H1 (cell line): Measurements from ENCODE around the gene COL9A2. TPM values are rescaled to one million over a fixed set of nuclear protein-coding genes. Genes with fewer than 3 reads are reported as not detected.

Experiments used
- CTCF ChIA-PET: fragments of 300-600 bp; sonication (Branson Sonifier 250); formaldehyde crosslinking; loops from one replicate; lab custom pipeline; 2021; ENCODE audit not compliant: partially characterized antibody; lab: Charles Lee
- POLR2A ChIA-PET: fragments of 300-600 bp; sonication (Branson Sonifier 250); formaldehyde crosslinking; loops from one replicate; lab custom pipeline; 2021; ENCODE audit warnings: inconsistent platforms; ENCODE audit not compliant: partially characterized antibody; lab: Charles Lee
- DNase-seq, 2 experiments: peaks; one replicate each; pipeline versions ENCODE4 v3.0.0 to v3.0.0-alpha.2; 2010 to 2022; ENCODE audit warnings: low spot score in 2 of 2, low read depth in 1 of 2, mixed read lengths in 1 of 2
- FAIRE-seq: peaks from 2 replicates; lab custom pipeline; 2011; peaks lifted over from hg19 to GRCh38; lab: Jason Lieb, UNC
- H2AFZ ChIP-seq: 2 replicates; pipeline ENCODE4 v1.8.1; 2012; ENCODE audit warnings: low read length, inconsistent platforms
- H2AK5ac ChIP-seq: 2 replicates; pipeline ENCODE4 v1.6.1; 2013; ENCODE audit warnings: low read depth, low read length
- H2BK120ac ChIP-seq: replicated peaks from 2 replicates; pipeline ENCODE3; 2013; ENCODE audit warnings: low read depth, low read length, inconsistent platforms
- H2BK12ac ChIP-seq: 2 replicates; pipeline ENCODE4 v1.6.1; 2013; ENCODE audit warnings: low read depth, low read length
- H2BK15ac ChIP-seq: 2 replicates; pipeline ENCODE4 v1.6.1; 2013; ENCODE audit warnings: low read length
- H2BK20ac ChIP-seq: 2 replicates; pipeline ENCODE4 v1.6.1; 2013; ENCODE audit warnings: low read length
- H2BK5ac ChIP-seq: 2 replicates; pipeline ENCODE4 v1.6.1; 2013; ENCODE audit warnings: low read depth, low read length
- H3K14ac ChIP-seq: 2 replicates; pipeline ENCODE4 v1.6.1; 2013; ENCODE audit warnings: inconsistent platforms; ENCODE audit not compliant: insufficient read length
- H3K18ac ChIP-seq: 2 replicates; pipeline ENCODE4 v1.6.1; 2013; ENCODE audit warnings: low read length; ENCODE audit errors: extremely low read depth
- H3K23ac ChIP-seq: 2 replicates; pipeline ENCODE4 v1.6.1; 2013; ENCODE audit warnings: inconsistent platforms; ENCODE audit not compliant: insufficient read length
- H3K23me2 ChIP-seq: 2 replicates; pipeline ENCODE4 v1.6.1; 2013; ENCODE audit warnings: low read depth, low read length
- H3K27ac ChIP-seq: 2 replicates; pipeline ENCODE4 v1.6.1; 2011; ENCODE audit warnings: low read depth, low read length, inconsistent platforms
- H3K27me3 ChIP-seq, 4 experiments: replicated peaks in 1 of 4; 1 replicate in 1 of 4; 2 replicates in 3 of 4; pipeline versions ENCODE4 v1.6.1 to v1.8.1; 2011 to 2013; ENCODE audit warnings: low read length in 3 of 4, mild to moderate bottlenecking in 3 of 4, inconsistent platforms in 2 of 4, mixed read lengths in 2 of 4, moderate library complexity in 1 of 4; ENCODE audit not compliant: control insufficient read depth in 3 of 4, insufficient read depth in 3 of 4; ENCODE audit errors: extremely low read depth in 1 of 4
- H3K36me3 ChIP-seq, 4 experiments: 2 replicates each; pipeline versions ENCODE4 v1.6.1 to v1.8.1; 2011 to 2013; ENCODE audit warnings: mild to moderate bottlenecking in 4 of 4, low read length in 3 of 4, moderate library complexity in 2 of 4, control low read depth in 1 of 4, inconsistent platforms in 1 of 4; ENCODE audit not compliant: insufficient read depth in 4 of 4, control insufficient read depth in 2 of 4
- H3K4ac ChIP-seq: replicated peaks from 2 replicates; pipeline ENCODE3; 2013; ENCODE audit warnings: low read length, low read depth, mixed read lengths, inconsistent platforms; ENCODE audit not compliant: insufficient read length
- H3K4me1 ChIP-seq, 4 experiments: replicated peaks in 1 of 4; 1 replicate in 1 of 4; 2 replicates in 3 of 4; pipeline versions ENCODE4 v1.6.1 to v1.8.1; 2011 to 2013; ENCODE audit warnings: low read length in 3 of 4, inconsistent platforms in 2 of 4, mixed read lengths in 1 of 4; ENCODE audit not compliant: insufficient read depth in 4 of 4, control insufficient read depth in 3 of 4
- H3K4me2 ChIP-seq, 2 experiments: 2 replicates each; pipeline versions ENCODE4 v1.6.1 to v1.8.1; 2011 to 2013; ENCODE audit warnings: low read depth in 2 of 2, low read length in 2 of 2, control low read depth in 1 of 2, inconsistent platforms in 1 of 2, mild to moderate bottlenecking in 1 of 2; ENCODE audit not compliant: insufficient read depth in 1 of 2
- H3K4me3 ChIP-seq, 4 experiments: fragments of 200-600, 300-600 bp in 1 of 4; sonication (generic), shearing (Covaris generic), sonication (Bioruptor Twin) in 1 of 4; 2 replicates each; pipeline versions ENCODE4 v1.5.1 to v1.8.1; 2011 to 2016; ENCODE audit warnings: low read length in 4 of 4, low read depth in 3 of 4, control low read depth in 2 of 4, inconsistent platforms in 2 of 4, mild to moderate bottlenecking in 2 of 4, mixed read lengths in 1 of 4, moderate library complexity in 1 of 4; ENCODE audit not compliant: insufficient read depth in 2 of 4; ENCODE audit errors: extremely low read depth in 1 of 4
- H3K56ac ChIP-seq: replicated peaks from 2 replicates; pipeline ENCODE3; 2013; ENCODE audit warnings: low read depth, mild to moderate bottlenecking, mixed read lengths, low read length, inconsistent platforms; ENCODE audit not compliant: insufficient read length
- H3K79me1 ChIP-seq: 2 replicates; pipeline ENCODE4 v1.6.1; 2013; ENCODE audit warnings: low read depth, low read length, control low read depth
- H3K79me2 ChIP-seq, 2 experiments: 2 replicates each; pipeline versions ENCODE4 v1.6.1 to v1.8.1; 2012 to 2013; ENCODE audit warnings: low read length in 2 of 2, mild to moderate bottlenecking in 2 of 2, inconsistent platforms in 1 of 2; ENCODE audit not compliant: insufficient read depth in 2 of 2, control insufficient read depth in 1 of 2
- H3K9ac ChIP-seq, 4 experiments: replicated peaks in 1 of 4; 1 replicate in 1 of 4; 2 replicates in 3 of 4; pipeline versions ENCODE4 v1.6.1 to v1.8.1; 2011 to 2013; ENCODE audit warnings: low read depth in 3 of 4, low read length in 3 of 4, control low read depth in 2 of 4, mild to moderate bottlenecking in 2 of 4, moderate library complexity in 2 of 4, inconsistent platforms in 1 of 4; ENCODE audit errors: extremely low read depth in 1 of 4
- H3K9me3 ChIP-seq, 2 experiments: 2 replicates each; pipeline versions ENCODE4 v1.6.1 to v1.8.1; 2012 to 2013; ENCODE audit warnings: mild to moderate bottlenecking in 2 of 2, moderate library complexity in 2 of 2, control low read depth in 1 of 2, inconsistent platforms in 1 of 2, low read depth in 1 of 2, low read length in 1 of 2, mixed read lengths in 1 of 2; ENCODE audit not compliant: insufficient read depth in 2 of 2
- H4K20me1 ChIP-seq, 2 experiments: replicated peaks in 1 of 2; 2 replicates each; pipeline versions ENCODE3 to v1.8.1; 2011 to 2013; ENCODE audit warnings: inconsistent platforms in 2 of 2, low read length in 2 of 2, mild to moderate bottlenecking in 1 of 2; ENCODE audit not compliant: insufficient read depth in 2 of 2, control insufficient read depth in 1 of 2
- H4K5ac ChIP-seq: 2 replicates; pipeline ENCODE4 v1.6.1; 2013; ENCODE audit warnings: low read length, low read depth, mixed read lengths, inconsistent platforms; ENCODE audit not compliant: insufficient read length
- H4K8ac ChIP-seq: 2 replicates; pipeline ENCODE4 v1.8.0; 2013; ENCODE audit warnings: mild to moderate bottlenecking, moderate library complexity, low read length, inconsistent platforms; ENCODE audit not compliant: insufficient read depth; ENCODE audit errors: extremely low read depth
- H4K91ac ChIP-seq: replicated peaks from 2 replicates; pipeline ENCODE3; 2013; ENCODE audit warnings: low read length, mixed read lengths, inconsistent platforms; ENCODE audit not compliant: insufficient read length
- CBX5 ChIP-seq: fragments of 300-800, 300-1000 bp; sonication (generic); IDR thresholded peaks from 2 replicates; pipeline ENCODE4 v1.7.1; 2016; ENCODE audit warnings: antibody characterized with exemption, low read length, low read depth
- CBX8 ChIP-seq: fragments of 300-800, 300-1000 bp; sonication (generic); IDR thresholded peaks from 2 replicates; pipeline ENCODE4 v1.7.1; 2016; ENCODE audit warnings: low read depth, low read length, borderline replicate concordance
- E2F6 ChIP-seq: IDR thresholded peaks from 2 replicates; pipeline ENCODE4 v1.6.1; 2012; ENCODE audit warnings: inconsistent platforms
- EGR1 ChIP-seq: IDR thresholded peaks from 2 replicates; pipeline ENCODE4 v1.6.1; 2011; ENCODE audit warnings: low read depth, low read length, borderline replicate concordance
- HDAC2 ChIP-seq, 2 experiments: fragments of 300-600 bp in 1 of 2; sonication (generic) in 1 of 2; IDR thresholded peaks; 2 replicates each; pipeline ENCODE4 v1.6.1; 2011 to 2012; ENCODE audit warnings: low read depth in 2 of 2, low read length in 2 of 2, mild to moderate bottlenecking in 2 of 2, moderate library complexity in 2 of 2, borderline replicate concordance in 1 of 2, inconsistent platforms in 1 of 2
- MAX ChIP-seq: IDR thresholded peaks from 2 replicates; pipeline ENCODE4 v1.6.1; 2012; ENCODE audit warnings: inconsistent platforms
- NANOG ChIP-seq: IDR thresholded peaks from 2 replicates; pipeline ENCODE4 v1.6.1; 2011; ENCODE audit warnings: low read length, low read depth, mild to moderate bottlenecking, inconsistent platforms; ENCODE audit not compliant: insufficient read depth, poor library complexity, severe bottlenecking
- POU5F1 ChIP-seq: IDR thresholded peaks from 2 replicates; pipeline ENCODE4 v1.6.1; 2011; ENCODE audit warnings: low read depth, mild to moderate bottlenecking, low read length, moderate library complexity
- RNF2 ChIP-seq: fragments of 200-900, 300-1000 bp; sonication (generic); IDR thresholded peaks from 2 replicates; pipeline ENCODE4 v1.7.1; 2016; ENCODE audit warnings: borderline replicate concordance, low read depth, mild to moderate bottlenecking, antibody characterized with exemption, low read length; ENCODE audit not compliant: poor library complexity, severe bottlenecking; ENCODE audit errors: missing control alignments
- SP1 ChIP-seq: IDR thresholded peaks from 2 replicates; pipeline ENCODE4 v1.6.1; 2011; ENCODE audit warnings: low read depth, low read length
- SUZ12 ChIP-seq: fragments of 200-600 bp; sonication (generic); IDR thresholded peaks from 2 replicates; pipeline ENCODE4 v1.6.1; 2012; ENCODE audit warnings: mild to moderate bottlenecking, inconsistent platforms, low read length, moderate library complexity, mixed read lengths
- TAF1 ChIP-seq: IDR thresholded peaks from 2 replicates; pipeline ENCODE4 v1.6.1; 2011; ENCODE audit warnings: mild to moderate bottlenecking, low read depth, low read length
- WGBS, 2 experiments: shearing (Covaris generic) in 1 of 2; methylation state at CpG; one replicate each; pipeline versions ENCODE4 v1.1.6 to v1.1.7; 2013 to 2015; ENCODE audit warnings: low lambda C conversion rate in 2 of 2, mixed read lengths in 2 of 2, inconsistent platforms in 1 of 2, low coverage in 1 of 2, missing lambda C conversion rate in 1 of 2; ENCODE audit not compliant: insufficient replicate concordance in 2 of 2, insufficient coverage in 1 of 2, insufficient read length in 1 of 2; ENCODE audit errors: extremely low coverage in 1 of 2, missing lambda C conversion rate in 1 of 2; 5-methylcytosine and 5-hydroxymethylcytosine counted together
- polyA plus RNA-seq, 7 experiments: library from polyadenylated mRNA; depleted of rRNA in 3 of 7; stranded (reverse) in 5 of 7; unstranded in 2 of 7; fragments of >200 nt in 5 of 7; fragments of 200-250 nt in 2 of 7; gene quantifications; 1 replicate in 5 of 7; 2 replicates in 1 of 7; 4 replicates in 1 of 7; pipeline versions ENCODE4 v1.2.1 to v1.2.3, GENCODE V29; 2011 to 2013; ENCODE audit warnings: missing spikeins in 2 of 7, mixed read lengths in 2 of 7
- total RNA-seq: library from RNA; stranded (reverse); fragmentation: NEBNext Ultra II Directional; extraction: Animal tissue kit (Norgen Biotek cat#: 25700); gene quantifications from 2 replicates; pipeline ENCODE4 v1.2.1, GENCODE V29; 2021

The COL9A2 gene
- total and polyA plus RNA-seq, 2 of the 8 experiments (the other 6 are each of a cell fraction or from before 2014, with no cell fraction given) = 3.2 to 3.3 TPM

- Histone ChIP-seq H3K79me2 (no peaks in the 10 kb centered on the region; a peak in 1 of 4 replicates), H4K8ac (no peak overlapping the region), H3K27ac (no peak overlapping the region), H4K5ac (no peak overlapping the region), H3K56ac (no peak overlapping the region), H3K9me3 (no peaks in the 10 kb centered on the region), H3K4me3 (no peak overlapping the region), H3K23ac (no peak overlapping the region), H4K20me1 (no peaks in the 10 kb centered on the region), H3K4me1 (no peaks in the 10 kb centered on the region), H3K18ac (no peak overlapping the region), H2BK5ac (no peak overlapping the region), H2BK120ac (no peak overlapping the region), H3K23me2 (0 out of 2 replicates have a peak, but pooled peaks cover 1% of the 10 kb centered on the region), H3K4ac (no peak overlapping the region), H3K14ac (no peak overlapping the region), H3K36me3 (peaks cover 4 to 33% (median 12%) of the 10 kb centered on the region in 4 experiments; a peak in 6 of 8 replicates), H2AK5ac (no peak overlapping the region), H4K91ac (no peak overlapping the region), H2BK20ac (no peak overlapping the region), H3K9ac (no peak overlapping the region), H3K27me3 (no peaks in the 10 kb centered on the region), H2AFZ (no peak overlapping the region), H3K79me1 (0 out of 2 replicates have a peak, but pooled peaks cover 3% of the 10 kb centered on the region), H3K4me2 (no peak overlapping the region), H2BK15ac (no peak overlapping the region), H2BK12ac (no peak overlapping the region)
- DNase-seq (no peak), FAIRE-seq (no peak)
- 88% methylated on average over 2 of the region's 2 CpGs; no CpG with 5 or more reads in 1 of the 2 experiments for WGBS, 2 experiments
- ChIA-PET CTCF (interaction anchor here (0.7 to 1.6 kb wide), 8 partner anchors 12 to 199 kb away, joined by 3 to 8 read pairs (median 4); partner anchors contain the start of gene COL9A2), POLR2A (no interaction called here)
- TF ChIP-seq TAF1 (no peak), RNF2 (no peak), SP1 (no peak), CBX8 (no peak), E2F6 (no peak), CBX5 (no peak), NANOG (no peak), SUZ12 (no peak), EGR1 (no peak), HDAC2 (IDR thresholded peaks at IDR 0.05; ENCODE audit: borderline replicate concordance in 1 of 2, low read depth in 2 of 2, low read length in 2 of 2) (no peak), MAX (no peak), POU5F1 (no peak)
These were observed 35.2 kb downstream of the COL9A2 start for GRCh38 chr1:40281853-40282252.
